Activated CD4-positive, alpha-beta T cell treated with anti-CD3 and anti-CD28 coated beads for 36 hours (primary cell): ENCODE results near the gene RRM1. TPM values are rescaled to one million over a fixed set of nuclear protein-coding genes. Genes with fewer than 3 reads are reported as not detected.
A peak's percentile ranks its signal among the peaks of the same experiment; 100 is the strongest.

ENCODE experiments used
- ATAC-seq: fragments of 200-7000 bp; cut with Tn5 transposase; one replicate; pipeline ENCODE4 v1.10.0; 2021; ENCODE audit warnings: mild to moderate bottlenecking, moderate library complexity
- CTCF ChIA-PET: fragments of 350-600 bp; sonication (Branson Sonifier 250); formaldehyde crosslinking; loops from one replicate; lab custom pipeline; 2021; ENCODE audit warnings: antibody characterized with exemption; lab: Charles Lee
- POLR2A ChIA-PET: fragments of 350-600 bp; sonication (Branson Sonifier 250); formaldehyde crosslinking; loops from one replicate; lab custom pipeline; 2021; ENCODE audit warnings: antibody characterized with exemption, inconsistent platforms; lab: Charles Lee
- DNase-seq: peaks from one replicate; pipeline ENCODE4 v3.0.0-alpha.2; 2020
- H3K27ac Mint-ChIP-seq: one replicate; pipeline ENCODE4 v1.8.0; 2021; ENCODE audit warnings: mixed read lengths
- H3K27me3 Mint-ChIP-seq: one replicate; pipeline ENCODE4 v1.8.0; 2021; ENCODE audit warnings: mixed read lengths
- H3K36me3 Mint-ChIP-seq: one replicate; pipeline ENCODE4 v1.8.0; 2021; ENCODE audit warnings: low read depth, mixed read lengths
- H3K4me1 Mint-ChIP-seq: one replicate; pipeline ENCODE4 v1.8.0; 2021; ENCODE audit warnings: mixed read lengths
- H3K4me3 Mint-ChIP-seq: one replicate; pipeline ENCODE4 v1.8.0; 2021; ENCODE audit warnings: mild to moderate bottlenecking, moderate library complexity, mixed read lengths
- H3K9me3 Mint-ChIP-seq: one replicate; pipeline ENCODE4 v1.8.0; 2021; ENCODE audit warnings: low read depth, mixed read lengths
- intact Hi-C, 2 experiments: fragments of 100-400 bp; cut with DNase I in 1 of 2; cut with micrococcal nuclease in 1 of 2; formaldehyde crosslinking; loops; one replicate each; pipeline versions ENCODE4 v1.14.2 to v1.15.1; 2022 to 2024; cut with DNase I, micrococcal nuclease
- total RNA-seq, 2 experiments: library from RNA; stranded (reverse); gene quantifications; one replicate each; pipeline ENCODE4 v1.2.3, GENCODE V29; 2021

The RRM1 gene
- total RNA-seq, 2 experiments from 2014 or later = 220 to 259 TPM

- ChIA-PET POLR2A (no interaction called here), CTCF (interaction anchor here (1.3 to 2.1 kb wide), 2 partner anchors 222 to 235 kb away, joined by 5 to 6 read pairs; partner anchors contain the start of gene RHOG)
- Mint-ChIP-seq H3K27ac (no peak overlapping the region), H3K36me3 (peaks cover 13% of the 10 kb centered on the region), H3K4me1 (peaks cover 31% of the 10 kb centered on the region), H3K27me3 (no peaks in the 10 kb centered on the region), H3K4me3 (no peak overlapping the region), H3K9me3 (no peaks in the 10 kb centered on the region)
- DNase-seq (no peak), ATAC-seq (no peak)
- intact Hi-C loops = no loop called here
These were observed 17.8 kb upstream of the RRM1 start for GRCh38 chr11:4076774-4077173.

DNA sequence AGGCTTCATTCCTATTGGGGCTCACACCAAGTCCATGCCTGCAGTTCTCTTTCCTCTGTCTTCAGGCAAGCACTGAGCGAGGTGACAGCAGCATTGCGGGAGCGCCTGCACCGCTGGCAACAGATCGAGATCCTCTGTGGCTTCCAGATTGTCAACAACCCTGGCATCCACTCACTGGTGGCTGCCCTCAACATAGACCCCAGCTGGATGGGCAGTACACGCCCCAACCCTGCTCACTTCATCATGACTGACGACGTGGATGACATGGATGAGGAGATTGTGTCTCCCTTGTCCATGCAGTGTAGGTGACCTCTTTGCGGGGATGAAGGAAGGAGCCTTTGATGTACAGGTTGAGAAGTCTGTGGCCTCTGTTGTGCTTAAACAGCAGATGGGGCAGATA lies 11.4 kb upstream of the RRM1 start:
- DNase-seq (no peak), ATAC-seq (no peak)
- H3K4me3 Mint-ChIP-seq = no peak overlapping the region
- H3K27ac Mint-ChIP-seq = peak overlapping the region; percentile 62
- CTCF ChIA-PET = interaction anchor here (4.1 kb wide), 1 partner anchor 11 kb away, joined by 28 read pairs; no protein-coding TSS in a partner anchor
- POLR2A ChIA-PET = no interaction called here
- H3K4me1 Mint-ChIP-seq = peaks cover 14% of the 10 kb centered on the region
- no peaks in the 10 kb centered on the region for H3K27me3 Mint-ChIP-seq
- no peaks in the 10 kb centered on the region for H3K9me3 Mint-ChIP-seq
- intact Hi-C loops = no loop called here
- H3K36me3 Mint-ChIP-seq = peaks cover 28% of the 10 kb centered on the region

DNA sequence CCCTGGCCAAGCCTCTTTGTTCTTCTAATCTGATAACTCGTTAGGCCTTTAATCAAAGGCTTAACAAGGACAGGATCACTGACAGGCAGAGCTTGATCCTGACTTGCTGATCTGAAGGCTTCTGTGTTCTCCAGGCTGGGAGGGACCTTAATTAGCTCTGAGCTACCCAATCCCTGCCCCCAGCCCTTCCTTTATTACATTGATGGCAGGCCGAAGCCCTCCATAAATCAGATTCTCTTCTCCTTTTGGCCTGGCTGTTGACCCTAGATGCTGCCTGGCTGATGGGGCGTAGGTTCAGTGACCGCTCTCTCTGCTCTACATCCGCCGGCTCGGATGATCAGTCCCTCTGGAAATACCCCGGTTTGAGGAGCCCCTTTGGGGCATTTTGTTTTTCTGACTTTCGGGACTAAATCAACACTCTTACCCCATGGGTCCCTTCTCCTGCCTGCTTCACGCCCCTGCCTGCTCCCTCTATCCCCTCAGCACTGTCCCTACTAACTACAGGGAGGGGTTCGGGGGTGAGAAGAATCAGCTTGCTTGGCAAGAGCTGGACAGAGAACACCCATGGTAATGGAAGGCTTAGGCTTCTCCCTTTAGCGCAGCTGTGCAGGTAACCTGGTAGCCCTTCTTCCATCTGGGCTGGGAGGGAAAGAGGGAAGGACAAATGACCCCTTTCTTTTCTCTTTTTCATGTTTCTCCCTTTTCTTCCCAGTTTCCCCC lies 10.0 kb upstream of the RRM1 start:
- peaks cover 28% of the 10 kb centered on the region for H3K36me3 Mint-ChIP-seq
- no peak overlapping the region for H3K4me3 Mint-ChIP-seq
- H3K27ac Mint-ChIP-seq = no peak overlapping the region
- ChIA-PET POLR2A (interaction anchor here (0.7 kb wide), 1 partner anchor 167 kb away, joined by 9 read pairs; no protein-coding TSS in a partner anchor), CTCF (interaction anchor here (0.6 to 1.6 kb wide), 3 partner anchors 10 to 230 kb away, joined by 3 to 5 read pairs (median 3); partner anchors contain the start of gene STIM1)
- H3K27me3 Mint-ChIP-seq = no peaks in the 10 kb centered on the region
- intact Hi-C loops = no loop called here
- DNase-seq (no peak), ATAC-seq (no peak)
- H3K9me3 Mint-ChIP-seq = no peaks in the 10 kb centered on the region
- H3K4me1 Mint-ChIP-seq = peaks cover 18% of the 10 kb centered on the region

- Mint-ChIP-seq H3K4me1 (peaks cover 28% of the 10 kb centered on the region), H3K27me3 (no peaks in the 10 kb centered on the region), H3K4me3 (no peak overlapping the region), H3K9me3 (no peaks in the 10 kb centered on the region), H3K27ac (no peak overlapping the region), H3K36me3 (peaks cover 37% of the 10 kb centered on the region)
- ATAC-seq = no peak
- intact Hi-C loops = no loop called here
- CTCF ChIA-PET = interaction anchor here (0.6 to 1.7 kb wide), 5 partner anchors 11 to 236 kb away, joined by 3 to 11 read pairs (median 3); partner anchors contain the start of gene STIM1
- no peak for DNase-seq
- POLR2A ChIA-PET = interaction anchor here (0.6 to 0.7 kb wide), 2 partner anchors 46 to 168 kb away, joined by 3 to 9 read pairs; no protein-coding TSS in a partner anchor
These were observed 9.0 kb upstream of the RRM1 start for GRCh38 chr11:4085575-4085974.

- Mint-ChIP-seq H3K27me3 (no peaks in the 10 kb centered on the region), H3K27ac (peak overlapping the region; percentile 64), H3K4me1 (peaks cover 40% of the 10 kb centered on the region), H3K36me3 (peaks cover 45% of the 10 kb centered on the region), H3K4me3 (no peak overlapping the region), H3K9me3 (no peaks in the 10 kb centered on the region)
- intact Hi-C loops = no loop called here
- no peak for DNase-seq
- ChIA-PET CTCF (interaction anchor here (0.7 to 1.7 kb wide), 2 partner anchors 104 to 237 kb away, joined by 3 to 11 read pairs; no protein-coding TSS in a partner anchor), POLR2A (no interaction called here)
- ATAC-seq = peak; percentile 23
These were observed 7.8 kb upstream of the RRM1 start for GRCh38 chr11:4086575-4087353.

GRCh38 chr11:4087551-4087950 lies 7.0 kb upstream of the RRM1 start:
- Mint-ChIP-seq H3K4me1 (peaks cover 48% of the 10 kb centered on the region), H3K9me3 (no peaks in the 10 kb centered on the region), H3K36me3 (peaks cover 50% of the 10 kb centered on the region), H3K4me3 (no peak overlapping the region), H3K27me3 (no peaks in the 10 kb centered on the region), H3K27ac (peak overlapping the region; percentile 64)
- POLR2A ChIA-PET = no interaction called here
- no peak for ATAC-seq
- CTCF ChIA-PET = interaction anchor here (1.0 to 1.5 kb wide), 3 partner anchors 11 to 24 kb away, joined by 3 to 10 read pairs (median 4); no protein-coding TSS in a partner anchor
- DNase-seq = no peak
- intact Hi-C loops = no loop called here

- intact Hi-C loops = loop anchor here in 1 of 2 experiments (10.0 kb wide), 1 partner anchor 1105 kb away; no protein-coding TSS in a partner anchor
- H3K9me3 Mint-ChIP-seq = no peaks in the 10 kb centered on the region
- no peaks in the 10 kb centered on the region for H3K27me3 Mint-ChIP-seq
These were observed 4.3 kb upstream of the RRM1 start for GRCh38 chr11:4090258-4090657.

GRCh38 chr11:4092026-4092425 lies 2.6 kb upstream of the RRM1 start:
- Mint-ChIP-seq H3K27ac (peak overlapping the region; percentile 83), H3K4me3 (no peak overlapping the region), H3K9me3 (no peaks in the 10 kb centered on the region), H3K27me3 (no peaks in the 10 kb centered on the region), H3K4me1 (peaks cover 65% of the 10 kb centered on the region), H3K36me3 (peaks cover 47% of the 10 kb centered on the region)
- intact Hi-C loops = loop anchor here in 1 of 2 experiments (10.0 kb wide), 1 partner anchor 1107 kb away; no protein-coding TSS in a partner anchor
- DNase-seq (peak; percentile 34), ATAC-seq (no peak)
- ChIA-PET POLR2A (interaction anchor here (0.6 to 0.9 kb wide), 2 partner anchors 11 to 27 kb away, joined by 3 to 4 read pairs; no protein-coding TSS in a partner anchor), CTCF (interaction anchor here (0.9 to 1.1 kb wide), 3 partner anchors 19 to 237 kb away, joined by 3 to 4 read pairs (median 3); no protein-coding TSS in a partner anchor)

More at GRCh38 chr11:4090258-4090657, 4.3 kb upstream of the RRM1 start:
- Mint-ChIP-seq H3K27ac (peak overlapping the region; percentile 74), H3K4me1 (peaks cover 62% of the 10 kb centered on the region), H3K36me3 (peaks cover 42% of the 10 kb centered on the region), H3K4me3 (no peak overlapping the region)
- CTCF ChIA-PET = interaction anchor here (0.7 to 1.1 kb wide), 2 partner anchors 10 to 282 kb away, joined by 3 to 4 read pairs; partner anchors contain the start of gene PGAP2
- DNase-seq (peak; percentile 37), ATAC-seq (no peak)
- POLR2A ChIA-PET = interaction anchor here (1.0 kb wide), 1 partner anchor 235 kb away, joined by 3 read pairs; the partner anchor contains the start of gene STIM1

DNA sequence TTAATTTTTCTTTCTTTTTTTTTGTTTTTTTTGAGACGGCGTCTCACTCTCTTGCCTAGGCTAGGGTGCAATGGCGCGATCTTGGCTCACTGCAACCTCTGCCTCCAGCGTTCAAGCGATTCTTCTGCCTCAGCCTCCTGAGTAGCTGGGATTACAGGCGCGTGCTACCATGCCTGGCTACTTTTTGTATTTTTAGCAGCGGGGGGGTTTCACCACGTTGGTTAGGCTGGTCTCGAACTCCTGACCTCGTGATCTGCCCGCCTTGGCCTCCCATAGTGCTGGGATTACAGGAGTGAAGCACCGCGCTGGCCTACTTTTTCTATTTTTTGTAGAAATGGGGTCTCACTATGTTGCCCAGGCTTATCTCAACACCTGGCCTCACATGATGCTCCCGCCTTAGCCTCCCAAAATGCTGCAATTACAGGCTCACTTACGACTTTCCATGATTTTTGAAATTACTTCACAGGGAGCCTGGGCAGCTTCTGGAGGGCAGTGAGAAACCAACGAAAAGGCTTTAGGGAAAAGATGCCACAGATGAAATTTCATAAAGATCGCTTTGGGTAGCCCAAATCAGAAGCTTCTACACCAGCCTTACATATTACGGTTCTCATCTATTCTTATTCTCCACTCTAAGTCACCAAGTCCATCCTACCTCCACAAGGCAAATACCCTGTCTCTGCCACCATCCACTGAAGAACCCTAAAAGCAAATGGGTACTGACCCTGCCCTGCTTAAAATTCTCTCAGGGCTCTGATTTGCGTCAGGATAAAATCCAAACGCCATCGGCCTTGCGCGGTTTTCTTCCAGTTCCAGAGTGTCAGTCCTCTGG lies 866 bp upstream of the RRM1 start:
- intact Hi-C loops = loop anchor here (1.0 to 10.0 kb wide), 4 partner anchors 238 to 1109 kb away; partner anchors contain the start of genes STIM1 (in 2 of the 2) and NUP98 (in 1 of the 2)
- ChIA-PET CTCF (interaction anchor here (1.3 kb wide), 1 partner anchor 27 kb away, joined by 4 read pairs; no protein-coding TSS in a partner anchor), POLR2A (interaction anchor here (0.6 kb wide), 1 partner anchor 630 kb away, joined by 3 read pairs; no protein-coding TSS in a partner anchor)
- Mint-ChIP-seq H3K9me3 (no peaks in the 10 kb centered on the region), H3K27me3 (no peaks in the 10 kb centered on the region), H3K4me3 (peak overlapping the region; percentile 98), H3K4me1 (peaks cover 69% of the 10 kb centered on the region), H3K36me3 (peaks cover 43% of the 10 kb centered on the region), H3K27ac (peak overlapping the region; percentile 97)
- ATAC-seq = peak; percentile 0
- no peak for DNase-seq
